Panc1 (cell line): Measurements from ENCODE around the gene RP9. TPM values are rescaled to one million over a fixed set of nuclear protein-coding genes. Genes with fewer than 3 reads are reported as not detected.

ENCODE experiments used
- ATAC-seq: fragments of 200-7000 bp; cut with Tn5 transposase; 2 replicates; pipeline ENCODE4 v1.9.1; 2020; ENCODE audit warnings: mild to moderate bottlenecking, moderate library complexity
- BruUV-seq: library from RNA; stranded (reverse); fragments of 400-500 nt; replicated peaks from 2 replicates; lab custom pipeline; 2021; lab: Mats Ljungman, UMichigan
- CTCF ChIA-PET: fragments of 300-600 bp; sonication (Branson Sonifier 250); formaldehyde crosslinking; loops from one replicate; lab custom pipeline; 2022; ENCODE audit warnings: antibody characterized with exemption; lab: Charles Lee
- POLR2A ChIA-PET: fragments of 300-600 bp; sonication (Branson Sonifier 250); formaldehyde crosslinking; loops from one replicate; lab custom pipeline; 2022; ENCODE audit warnings: antibody characterized with exemption; lab: Charles Lee
- DNase-seq: peaks from one replicate; pipeline ENCODE4 v3.0.0-alpha.2; 2010; ENCODE audit warnings: low read depth, low spot score
- H3K27ac ChIP-seq: 2 replicates; pipeline ENCODE4 v1.5.1; 2011; ENCODE audit warnings: mild to moderate bottlenecking, low read length, inconsistent platforms
- H3K27me3 ChIP-seq: fragments of 200-500 bp; sonication (Bioruptor generic); 2 replicates; pipeline ENCODE4 v1.6.0; 2014; ENCODE audit warnings: low read length, inconsistent platforms; ENCODE audit not compliant: control insufficient read depth, insufficient read depth
- H3K36me3 ChIP-seq: fragments of 200-500 bp; sonication (Bioruptor generic); 2 replicates; pipeline ENCODE4 v1.5.1; 2014; ENCODE audit warnings: inconsistent platforms, mild to moderate bottlenecking, low read length, moderate library complexity; ENCODE audit not compliant: control insufficient read depth, insufficient read depth
- H3K4me1 ChIP-seq: 2 replicates; pipeline ENCODE4 v1.5.1; 2011; ENCODE audit warnings: inconsistent platforms, mild to moderate bottlenecking, low read length, moderate library complexity; ENCODE audit not compliant: control insufficient read depth, insufficient read depth
- H3K4me3 ChIP-seq, 2 experiments: 2 replicates each; pipeline ENCODE4 v1.5.1; 2011 to 2012; ENCODE audit warnings: low read depth in 2 of 2, low read length in 2 of 2, mild to moderate bottlenecking in 2 of 2, inconsistent platforms in 1 of 2, moderate library complexity in 1 of 2
- H3K9me3 ChIP-seq: fragments of 200-500 bp; sonication (Bioruptor generic); 2 replicates; pipeline ENCODE4 v1.5.1; 2014; ENCODE audit warnings: low read depth, mild to moderate bottlenecking, inconsistent platforms, low read length, moderate library complexity; ENCODE audit not compliant: control insufficient read depth, insufficient read depth
- CTCF ChIP-seq: fragments of 450-650 bp; IDR thresholded peaks from 2 replicates; pipeline ENCODE4 v1.5.1; 2017; ENCODE audit warnings: mild to moderate bottlenecking
- POLR2AphosphoS5 ChIP-seq: IDR thresholded peaks from 2 replicates; pipeline ENCODE4 v1.6.1; 2012; ENCODE audit warnings: mild to moderate bottlenecking, low read depth, low read length, moderate library complexity
- SIN3A ChIP-seq: IDR thresholded peaks from 2 replicates; pipeline ENCODE4 v1.6.1; 2012; ENCODE audit warnings: low read depth, mild to moderate bottlenecking, low read length, moderate library complexity, borderline replicate concordance; ENCODE audit not compliant: insufficient read depth
- TCF7L2 ChIP-seq: IDR thresholded peaks from 2 replicates; pipeline ENCODE4 v1.6.1; 2011; ENCODE audit warnings: mild to moderate bottlenecking, low read depth, low read length, inconsistent platforms
- in situ Hi-C: cut with HindIII; loops from 2 replicates; pipeline ENCODE4 v1.10.0; 2016; ENCODE audit warnings: low sequenced_read_pairs, low pct_unique_long_range_greater_than_20kb
- intact Hi-C: fragments of 100-400 bp; cut with micrococcal nuclease; formaldehyde crosslinking; loops from one replicate; pipeline ENCODE4 v1.10.0; 2022; ENCODE audit not compliant: unreplicated experiment
- total RNA-seq: library from RNA; stranded (reverse); gene quantifications from one replicate; pipeline ENCODE4 v1.2.1, GENCODE V29; 2021; ENCODE audit not compliant: unreplicated experiment
- TF ChIP-seq, protein P1 (sequence below), 2 experiments: IDR thresholded peaks; 2 replicates each; pipeline ENCODE4 v1.6.1; 2011 to 2012; ENCODE audit warnings: low read depth in 2 of 2, control low read depth in 1 of 2, low read length in 1 of 2, mild to moderate bottlenecking in 1 of 2, moderate library complexity in 1 of 2; ENCODE audit not compliant: insufficient read depth in 1 of 2

Gene RP9
- total RNA-seq, 1 experiment from 2014 or later, result 22.1 TPM

DNA sequence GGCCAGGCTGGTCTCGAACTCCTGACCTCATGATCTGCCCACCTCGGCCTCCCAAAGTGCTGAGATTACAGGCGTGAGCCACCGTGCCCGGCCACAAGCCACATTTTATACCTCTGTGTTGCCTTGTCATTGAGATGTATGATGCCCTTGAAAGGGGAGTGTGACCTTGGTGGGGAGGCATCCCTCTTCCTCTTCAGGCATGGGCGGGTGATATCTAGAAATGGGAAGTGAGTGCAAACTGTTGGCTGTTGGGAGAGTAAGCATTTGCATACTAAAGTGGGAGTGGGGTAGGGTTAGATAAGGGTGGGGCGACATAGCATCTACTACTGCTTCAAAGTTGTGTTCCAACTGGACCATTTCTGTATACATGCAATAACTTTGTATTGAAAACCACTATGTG lies 20.1 kb downstream of the RP9 start:
- ATAC-seq (no peak), DNase-seq (no peak)
- no peaks in the 10 kb centered on the region for H3K27me3 ChIP-seq
- CTCF ChIA-PET, result no interaction called here
- no peaks in the 10 kb centered on the region for H3K4me1 ChIP-seq
- no peak overlapping the region for H3K27ac ChIP-seq
- TF ChIP-seq, protein P1, sequence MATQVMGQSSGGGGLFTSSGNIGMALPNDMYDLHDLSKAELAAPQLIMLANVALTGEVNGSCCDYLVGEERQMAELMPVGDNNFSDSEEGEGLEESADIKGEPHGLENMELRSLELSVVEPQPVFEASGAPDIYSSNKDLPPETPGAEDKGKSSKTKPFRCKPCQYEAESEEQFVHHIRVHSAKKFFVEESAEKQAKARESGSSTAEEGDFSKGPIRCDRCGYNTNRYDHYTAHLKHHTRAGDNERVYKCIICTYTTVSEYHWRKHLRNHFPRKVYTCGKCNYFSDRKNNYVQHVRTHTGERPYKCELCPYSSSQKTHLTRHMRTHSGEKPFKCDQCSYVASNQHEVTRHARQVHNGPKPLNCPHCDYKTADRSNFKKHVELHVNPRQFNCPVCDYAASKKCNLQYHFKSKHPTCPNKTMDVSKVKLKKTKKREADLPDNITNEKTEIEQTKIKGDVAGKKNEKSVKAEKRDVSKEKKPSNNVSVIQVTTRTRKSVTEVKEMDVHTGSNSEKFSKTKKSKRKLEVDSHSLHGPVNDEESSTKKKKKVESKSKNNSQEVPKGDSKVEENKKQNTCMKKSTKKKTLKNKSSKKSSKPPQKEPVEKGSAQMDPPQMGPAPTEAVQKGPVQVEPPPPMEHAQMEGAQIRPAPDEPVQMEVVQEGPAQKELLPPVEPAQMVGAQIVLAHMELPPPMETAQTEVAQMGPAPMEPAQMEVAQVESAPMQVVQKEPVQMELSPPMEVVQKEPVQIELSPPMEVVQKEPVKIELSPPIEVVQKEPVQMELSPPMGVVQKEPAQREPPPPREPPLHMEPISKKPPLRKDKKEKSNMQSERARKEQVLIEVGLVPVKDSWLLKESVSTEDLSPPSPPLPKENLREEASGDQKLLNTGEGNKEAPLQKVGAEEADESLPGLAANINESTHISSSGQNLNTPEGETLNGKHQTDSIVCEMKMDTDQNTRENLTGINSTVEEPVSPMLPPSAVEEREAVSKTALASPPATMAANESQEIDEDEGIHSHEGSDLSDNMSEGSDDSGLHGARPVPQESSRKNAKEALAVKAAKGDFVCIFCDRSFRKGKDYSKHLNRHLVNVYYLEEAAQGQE (IDR thresholded peaks at IDR 0.05; ENCODE audit: insufficient read depth in 1 of 2, low read depth in 2 of 2, low read length in 1 of 2), result no peak
- TF ChIP-seq CTCF, result no peak
- TF ChIP-seq TCF7L2, result no peak
- TF ChIP-seq POLR2AphosphoS5, result no peak
- no peak for TF ChIP-seq SIN3A
- H3K4me3 ChIP-seq, result no peak overlapping the region
- in situ Hi-C loops, result no loop called here
- no peaks in the 10 kb centered on the region for H3K9me3 ChIP-seq
- H3K36me3 ChIP-seq, result no peaks in the 10 kb centered on the region; the same call in 1 of the 2 replicates
- intact Hi-C loops, result no loop called here
- POLR2A ChIA-PET, result interaction anchor here (0.7 kb wide), 1 partner anchor 280 kb away, joined by 6 read pairs; no protein-coding TSS in a partner anchor
- BruUV-seq, result no TSS peak

DNA sequence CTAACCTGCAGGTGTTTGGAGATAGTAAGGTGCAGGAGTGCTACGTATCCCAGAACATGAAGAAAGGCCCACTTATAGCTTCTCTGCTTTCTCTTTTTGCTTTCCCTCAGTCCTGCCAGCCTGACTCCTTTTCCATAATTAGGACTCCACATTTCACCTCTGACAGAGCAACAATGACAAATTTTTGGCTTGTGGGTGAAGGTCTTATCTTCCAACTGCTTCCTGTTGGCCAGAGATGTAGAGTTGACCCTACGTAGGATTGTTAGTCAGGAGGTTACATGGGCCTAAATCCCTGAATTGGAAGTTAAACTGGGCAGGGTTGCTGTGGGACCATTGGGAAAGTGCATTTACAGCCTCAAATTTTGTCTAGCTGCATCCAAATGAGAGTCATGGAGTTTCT lies 21.3 kb downstream of the RP9 start:
- no peak for ATAC-seq
- Histone ChIP-seq H3K27me3 (no peaks in the 10 kb centered on the region), H3K36me3 (no peaks in the 10 kb centered on the region), H3K4me1 (no peaks in the 10 kb centered on the region), H3K27ac (no peak overlapping the region), H3K4me3 (no peak overlapping the region), H3K9me3 (no peaks in the 10 kb centered on the region)
- no peak for TF ChIP-seq SIN3A
- TF ChIP-seq TCF7L2, result no peak
- TF ChIP-seq POLR2AphosphoS5, result no peak
- TF ChIP-seq, protein P1 (IDR thresholded peaks at IDR 0.05; ENCODE audit: insufficient read depth in 1 of 2, low read depth in 2 of 2, low read length in 1 of 2), result no peak
- no peak for TF ChIP-seq CTCF
- no TSS peak for BruUV-seq
- intact Hi-C loops (no loop called here), in situ Hi-C loops (no loop called here)
- no peak for DNase-seq
- ChIA-PET POLR2A (no interaction called here), CTCF (no interaction called here)
